H1 (cell line): ENCODE data around the gene TMSB15C. TPM values are rescaled to one million over a fixed set of nuclear protein-coding genes. Genes with fewer than 3 reads are reported as not detected.

Source experiments
- CTCF ChIA-PET: fragments of 300-600 bp; sonication (Branson Sonifier 250); formaldehyde crosslinking; loops from one replicate; lab custom pipeline; 2021; ENCODE audit not compliant: partially characterized antibody; lab: Charles Lee
- POLR2A ChIA-PET: fragments of 300-600 bp; sonication (Branson Sonifier 250); formaldehyde crosslinking; loops from one replicate; lab custom pipeline; 2021; ENCODE audit warnings: inconsistent platforms; ENCODE audit not compliant: partially characterized antibody; lab: Charles Lee
- DNase-seq, 2 experiments: peaks; one replicate each; pipeline versions ENCODE4 v3.0.0 to v3.0.0-alpha.2; 2010 to 2022; ENCODE audit warnings: low spot score in 2 of 2, low read depth in 1 of 2, mixed read lengths in 1 of 2
- FAIRE-seq: peaks from 2 replicates; lab custom pipeline; 2011; peaks lifted over from hg19 to GRCh38; lab: Jason Lieb, UNC
- H2AFZ ChIP-seq: 2 replicates; pipeline ENCODE4 v1.8.1; 2012; ENCODE audit warnings: low read length, inconsistent platforms
- H2AK5ac ChIP-seq: 2 replicates; pipeline ENCODE4 v1.6.1; 2013; ENCODE audit warnings: low read depth, low read length
- H2BK120ac ChIP-seq: replicated peaks from 2 replicates; pipeline ENCODE3; 2013; ENCODE audit warnings: low read depth, low read length, inconsistent platforms
- H2BK12ac ChIP-seq: 2 replicates; pipeline ENCODE4 v1.6.1; 2013; ENCODE audit warnings: low read depth, low read length
- H2BK15ac ChIP-seq: 2 replicates; pipeline ENCODE4 v1.6.1; 2013; ENCODE audit warnings: low read length
- H2BK20ac ChIP-seq: 2 replicates; pipeline ENCODE4 v1.6.1; 2013; ENCODE audit warnings: low read length
- H2BK5ac ChIP-seq: 2 replicates; pipeline ENCODE4 v1.6.1; 2013; ENCODE audit warnings: low read depth, low read length
- H3K14ac ChIP-seq: 2 replicates; pipeline ENCODE4 v1.6.1; 2013; ENCODE audit warnings: inconsistent platforms; ENCODE audit not compliant: insufficient read length
- H3K18ac ChIP-seq: 2 replicates; pipeline ENCODE4 v1.6.1; 2013; ENCODE audit warnings: low read length; ENCODE audit errors: extremely low read depth
- H3K23ac ChIP-seq: 2 replicates; pipeline ENCODE4 v1.6.1; 2013; ENCODE audit warnings: inconsistent platforms; ENCODE audit not compliant: insufficient read length
- H3K23me2 ChIP-seq: 2 replicates; pipeline ENCODE4 v1.6.1; 2013; ENCODE audit warnings: low read depth, low read length
- H3K27ac ChIP-seq: 2 replicates; pipeline ENCODE4 v1.6.1; 2011; ENCODE audit warnings: low read depth, low read length, inconsistent platforms
- H3K27me3 ChIP-seq, 4 experiments: replicated peaks in 1 of 4; 1 replicate in 1 of 4; 2 replicates in 3 of 4; pipeline versions ENCODE4 v1.6.1 to v1.8.1; 2011 to 2013; ENCODE audit warnings: low read length in 3 of 4, mild to moderate bottlenecking in 3 of 4, inconsistent platforms in 2 of 4, mixed read lengths in 2 of 4, moderate library complexity in 1 of 4; ENCODE audit not compliant: control insufficient read depth in 3 of 4, insufficient read depth in 3 of 4; ENCODE audit errors: extremely low read depth in 1 of 4
- H3K36me3 ChIP-seq, 4 experiments: 2 replicates each; pipeline versions ENCODE4 v1.6.1 to v1.8.1; 2011 to 2013; ENCODE audit warnings: mild to moderate bottlenecking in 4 of 4, low read length in 3 of 4, moderate library complexity in 2 of 4, control low read depth in 1 of 4, inconsistent platforms in 1 of 4; ENCODE audit not compliant: insufficient read depth in 4 of 4, control insufficient read depth in 2 of 4
- H3K4ac ChIP-seq: replicated peaks from 2 replicates; pipeline ENCODE3; 2013; ENCODE audit warnings: low read length, low read depth, mixed read lengths, inconsistent platforms; ENCODE audit not compliant: insufficient read length
- H3K4me1 ChIP-seq, 4 experiments: replicated peaks in 1 of 4; 1 replicate in 1 of 4; 2 replicates in 3 of 4; pipeline versions ENCODE4 v1.6.1 to v1.8.1; 2011 to 2013; ENCODE audit warnings: low read length in 3 of 4, inconsistent platforms in 2 of 4, mixed read lengths in 1 of 4; ENCODE audit not compliant: insufficient read depth in 4 of 4, control insufficient read depth in 3 of 4
- H3K4me2 ChIP-seq, 2 experiments: 2 replicates each; pipeline versions ENCODE4 v1.6.1 to v1.8.1; 2011 to 2013; ENCODE audit warnings: low read depth in 2 of 2, low read length in 2 of 2, control low read depth in 1 of 2, inconsistent platforms in 1 of 2, mild to moderate bottlenecking in 1 of 2; ENCODE audit not compliant: insufficient read depth in 1 of 2
- H3K4me3 ChIP-seq, 4 experiments: fragments of 200-600, 300-600 bp in 1 of 4; sonication (generic), shearing (Covaris generic), sonication (Bioruptor Twin) in 1 of 4; 2 replicates each; pipeline versions ENCODE4 v1.5.1 to v1.8.1; 2011 to 2016; ENCODE audit warnings: low read length in 4 of 4, low read depth in 3 of 4, control low read depth in 2 of 4, inconsistent platforms in 2 of 4, mild to moderate bottlenecking in 2 of 4, mixed read lengths in 1 of 4, moderate library complexity in 1 of 4; ENCODE audit not compliant: insufficient read depth in 2 of 4; ENCODE audit errors: extremely low read depth in 1 of 4
- H3K56ac ChIP-seq: replicated peaks from 2 replicates; pipeline ENCODE3; 2013; ENCODE audit warnings: low read depth, mild to moderate bottlenecking, mixed read lengths, low read length, inconsistent platforms; ENCODE audit not compliant: insufficient read length
- H3K79me1 ChIP-seq: 2 replicates; pipeline ENCODE4 v1.6.1; 2013; ENCODE audit warnings: low read depth, low read length, control low read depth
- H3K79me2 ChIP-seq, 2 experiments: 2 replicates each; pipeline versions ENCODE4 v1.6.1 to v1.8.1; 2012 to 2013; ENCODE audit warnings: low read length in 2 of 2, mild to moderate bottlenecking in 2 of 2, inconsistent platforms in 1 of 2; ENCODE audit not compliant: insufficient read depth in 2 of 2, control insufficient read depth in 1 of 2
- H3K9ac ChIP-seq, 4 experiments: replicated peaks in 1 of 4; 1 replicate in 1 of 4; 2 replicates in 3 of 4; pipeline versions ENCODE4 v1.6.1 to v1.8.1; 2011 to 2013; ENCODE audit warnings: low read depth in 3 of 4, low read length in 3 of 4, control low read depth in 2 of 4, mild to moderate bottlenecking in 2 of 4, moderate library complexity in 2 of 4, inconsistent platforms in 1 of 4; ENCODE audit errors: extremely low read depth in 1 of 4
- H3K9me3 ChIP-seq, 2 experiments: 2 replicates each; pipeline versions ENCODE4 v1.6.1 to v1.8.1; 2012 to 2013; ENCODE audit warnings: mild to moderate bottlenecking in 2 of 2, moderate library complexity in 2 of 2, control low read depth in 1 of 2, inconsistent platforms in 1 of 2, low read depth in 1 of 2, low read length in 1 of 2, mixed read lengths in 1 of 2; ENCODE audit not compliant: insufficient read depth in 2 of 2
- H4K20me1 ChIP-seq, 2 experiments: replicated peaks in 1 of 2; 2 replicates each; pipeline versions ENCODE3 to v1.8.1; 2011 to 2013; ENCODE audit warnings: inconsistent platforms in 2 of 2, low read length in 2 of 2, mild to moderate bottlenecking in 1 of 2; ENCODE audit not compliant: insufficient read depth in 2 of 2, control insufficient read depth in 1 of 2
- H4K5ac ChIP-seq: 2 replicates; pipeline ENCODE4 v1.6.1; 2013; ENCODE audit warnings: low read length, low read depth, mixed read lengths, inconsistent platforms; ENCODE audit not compliant: insufficient read length
- H4K8ac ChIP-seq: 2 replicates; pipeline ENCODE4 v1.8.0; 2013; ENCODE audit warnings: mild to moderate bottlenecking, moderate library complexity, low read length, inconsistent platforms; ENCODE audit not compliant: insufficient read depth; ENCODE audit errors: extremely low read depth
- H4K91ac ChIP-seq: replicated peaks from 2 replicates; pipeline ENCODE3; 2013; ENCODE audit warnings: low read length, mixed read lengths, inconsistent platforms; ENCODE audit not compliant: insufficient read length
- CBX5 ChIP-seq: fragments of 300-800, 300-1000 bp; sonication (generic); IDR thresholded peaks from 2 replicates; pipeline ENCODE4 v1.7.1; 2016; ENCODE audit warnings: antibody characterized with exemption, low read length, low read depth
- CBX8 ChIP-seq: fragments of 300-800, 300-1000 bp; sonication (generic); IDR thresholded peaks from 2 replicates; pipeline ENCODE4 v1.7.1; 2016; ENCODE audit warnings: low read depth, low read length, borderline replicate concordance
- GABPA ChIP-seq: IDR thresholded peaks from 2 replicates; pipeline ENCODE4 v1.6.1; 2011; ENCODE audit warnings: mild to moderate bottlenecking, low read length, moderate library complexity, borderline replicate concordance; ENCODE audit not compliant: insufficient read depth
- KDM1A ChIP-seq: fragments of 200-600, 300-600 bp; sonication (generic); IDR thresholded peaks from 2 replicates; pipeline ENCODE4 v1.7.1; 2016; ENCODE audit warnings: mild to moderate bottlenecking, low read length, borderline replicate concordance
- KDM4A ChIP-seq: IDR thresholded peaks from one replicate; pipeline ENCODE4 v1.7.1; 2012; ENCODE audit warnings: low read depth, mild to moderate bottlenecking, moderate library complexity, low read length, inconsistent platforms; ENCODE audit not compliant: severe bottlenecking
- POLR2AphosphoS5 ChIP-seq: IDR thresholded peaks from 2 replicates; pipeline ENCODE4 v1.6.1; 2011; ENCODE audit warnings: low read depth, low read length
- RAD21 ChIP-seq, 2 experiments: IDR thresholded peaks in 1 of 2; conservative IDR thresholded peaks in 1 of 2; 2 replicates each; pipeline ENCODE4 v1.6.1; 2011; ENCODE audit warnings: low read depth in 2 of 2, low read length in 2 of 2, improper control_type of control experiment in 1 of 2, inconsistent platforms in 1 of 2, mild to moderate bottlenecking in 1 of 2, moderate library complexity in 1 of 2
- SIRT6 ChIP-seq: IDR thresholded peaks from one replicate; pipeline ENCODE4 v1.7.1; 2012; ENCODE audit warnings: low read length, inconsistent platforms
- TAF1 ChIP-seq: IDR thresholded peaks from 2 replicates; pipeline ENCODE4 v1.6.1; 2011; ENCODE audit warnings: mild to moderate bottlenecking, low read depth, low read length
- WGBS, 2 experiments: shearing (Covaris generic) in 1 of 2; methylation state at CpG; one replicate each; pipeline versions ENCODE4 v1.1.6 to v1.1.7; 2013 to 2015; ENCODE audit warnings: low lambda C conversion rate in 2 of 2, mixed read lengths in 2 of 2, inconsistent platforms in 1 of 2, low coverage in 1 of 2, missing lambda C conversion rate in 1 of 2; ENCODE audit not compliant: insufficient replicate concordance in 2 of 2, insufficient coverage in 1 of 2, insufficient read length in 1 of 2; ENCODE audit errors: extremely low coverage in 1 of 2, missing lambda C conversion rate in 1 of 2; 5-methylcytosine and 5-hydroxymethylcytosine counted together
- polyA plus RNA-seq, 7 experiments: library from polyadenylated mRNA; depleted of rRNA in 3 of 7; stranded (reverse) in 5 of 7; unstranded in 2 of 7; fragments of >200 nt in 5 of 7; fragments of 200-250 nt in 2 of 7; gene quantifications; 1 replicate in 5 of 7; 2 replicates in 1 of 7; 4 replicates in 1 of 7; pipeline versions ENCODE4 v1.2.1 to v1.2.3, GENCODE V29; 2011 to 2013; ENCODE audit warnings: missing spikeins in 2 of 7, mixed read lengths in 2 of 7
- total RNA-seq: library from RNA; stranded (reverse); fragmentation: NEBNext Ultra II Directional; extraction: Animal tissue kit (Norgen Biotek cat#: 25700); gene quantifications from 2 replicates; pipeline ENCODE4 v1.2.1, GENCODE V29; 2021
- TF ChIP-seq, protein P1 (sequence below): IDR thresholded peaks from 2 replicates; pipeline ENCODE4 v1.6.1; 2012; ENCODE audit warnings: inconsistent platforms

TMSB15C gene
- total and polyA plus RNA-seq, 2 of the 8 experiments (the other 6 are each of a cell fraction or from before 2014, with no cell fraction given): 1.5 to 2.6 TPM

GRCh38 chrX:104085919-104086318 is 9.9 kb upstream of the TMSB15C start:
- Histone ChIP-seq H3K14ac (no peak overlapping the region), H3K79me1 (no peaks in the 10 kb centered on the region), H4K8ac (no peak overlapping the region), H3K56ac (no peak overlapping the region), H3K23ac (no peak overlapping the region), H3K4me2 (no peak overlapping the region), H3K79me2 (no peaks in the 10 kb centered on the region), H2BK20ac (no peak overlapping the region), H3K18ac (no peak overlapping the region), H3K4me3 (no peak overlapping the region), H3K36me3 (no peaks in the 10 kb centered on the region), H2BK15ac (no peak overlapping the region), H3K4ac (no peak overlapping the region), H4K20me1 (no peaks in the 10 kb centered on the region), H2BK12ac (no peak overlapping the region), H3K27ac (no peak overlapping the region), H4K5ac (no peak overlapping the region), H3K27me3 (no peaks in the 10 kb centered on the region), H2AK5ac (no peak overlapping the region), H2BK5ac (no peak overlapping the region), H3K4me1 (no peaks in the 10 kb centered on the region), H3K23me2 (no peaks in the 10 kb centered on the region), H2BK120ac (no peak overlapping the region), H3K9ac (no peak overlapping the region), H2AFZ (no peak overlapping the region), H3K9me3 (no peaks in the 10 kb centered on the region), H4K91ac (no peak overlapping the region)
- WGBS, 2 experiments: 75% methylated on average over 2 of the region's 7 CpGs; no CpG with 5 or more reads in 1 of the 2 experiments
- POLR2A ChIA-PET: interaction anchor here (1.4 kb wide), 1 partner anchor 26 kb away, joined by 3 read pairs; the partner anchor contains the start of gene ZCCHC18
- FAIRE-seq (no peak), DNase-seq (no peak)
- CTCF ChIA-PET: interaction anchor here (1.7 kb wide), 1 partner anchor 14 kb away, joined by 3 read pairs; no protein-coding TSS in a partner anchor
- TF ChIP-seq RAD21 (IDR thresholded peaks at IDR 0.05 in 1 of 2, conservative IDR thresholded peaks at IDR 0.05 in 1 of 2; ENCODE audit: low read depth in 2 of 2, low read length in 2 of 2) (no peak), KDM1A (no peak), CBX5 (no peak), TAF1 (no peak), KDM4A (no peak), CBX8 (no peak), GABPA (no peak), SIRT6 (no peak), POLR2AphosphoS5 (no peak)
- TF ChIP-seq, protein P1, sequence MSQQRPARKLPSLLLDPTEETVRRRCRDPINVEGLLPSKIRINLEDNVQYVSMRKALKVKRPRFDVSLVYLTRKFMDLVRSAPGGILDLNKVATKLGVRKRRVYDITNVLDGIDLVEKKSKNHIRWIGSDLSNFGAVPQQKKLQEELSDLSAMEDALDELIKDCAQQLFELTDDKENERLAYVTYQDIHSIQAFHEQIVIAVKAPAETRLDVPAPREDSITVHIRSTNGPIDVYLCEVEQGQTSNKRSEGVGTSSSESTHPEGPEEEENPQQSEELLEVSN: no peak
